ENCODE data around the gene EEF1G.
A peak's percentile ranks its signal among the peaks of the same experiment; 100 is the strongest.
"Not testable (repeated sequence)": the region's sequence is repeated elsewhere in the genome, so short reads cannot be mapped to it uniquely, and the experiment has no call there.

Gene EEF1G

DNA sequence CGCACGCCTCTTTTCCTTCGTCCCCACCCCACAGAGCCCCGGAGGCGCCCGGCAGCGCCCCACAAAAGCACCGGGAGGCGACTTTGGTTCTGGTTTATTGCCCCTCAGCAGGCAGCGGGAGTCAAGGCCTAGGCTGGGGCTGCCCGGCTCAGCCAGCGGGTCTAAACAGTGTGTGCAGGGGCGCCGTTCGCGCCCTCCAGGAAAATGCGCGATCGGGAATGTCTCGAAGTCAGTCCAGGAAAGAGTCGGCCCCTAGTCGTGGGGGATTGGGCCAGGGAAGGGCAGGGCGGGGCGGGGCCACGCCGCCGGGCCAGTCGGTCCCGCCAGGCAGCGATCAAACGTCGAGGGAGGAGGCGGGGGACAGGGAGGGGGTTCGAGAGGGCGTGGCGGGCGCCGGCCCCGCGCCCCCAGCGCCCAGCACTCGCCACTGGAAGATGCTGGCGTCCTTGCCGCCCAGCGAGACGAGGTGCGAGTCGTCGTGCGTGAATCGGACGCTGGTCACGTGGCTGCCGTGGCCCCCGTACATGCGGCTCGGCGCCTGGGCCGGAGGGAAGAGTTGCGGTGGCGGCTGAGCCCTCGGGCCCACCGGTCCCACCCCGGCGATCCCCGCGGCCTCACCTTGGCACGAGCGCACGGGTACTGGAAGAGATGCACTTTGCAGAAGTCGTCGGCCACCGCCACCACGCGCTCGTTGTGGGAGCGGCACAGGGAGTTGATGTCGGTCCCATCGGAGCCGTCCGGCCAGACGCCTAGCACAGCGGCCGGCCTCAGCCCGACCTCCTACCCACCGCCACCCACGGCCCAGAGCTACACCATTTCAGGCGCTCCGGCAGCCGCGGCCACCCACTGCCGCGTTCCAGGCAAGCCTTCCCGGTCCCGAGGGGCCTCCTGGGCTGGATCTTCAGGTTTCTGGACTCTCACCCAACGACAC lies 28.7 kb upstream of the EEF1G start:
- DNase-seq: no peak

DNA sequence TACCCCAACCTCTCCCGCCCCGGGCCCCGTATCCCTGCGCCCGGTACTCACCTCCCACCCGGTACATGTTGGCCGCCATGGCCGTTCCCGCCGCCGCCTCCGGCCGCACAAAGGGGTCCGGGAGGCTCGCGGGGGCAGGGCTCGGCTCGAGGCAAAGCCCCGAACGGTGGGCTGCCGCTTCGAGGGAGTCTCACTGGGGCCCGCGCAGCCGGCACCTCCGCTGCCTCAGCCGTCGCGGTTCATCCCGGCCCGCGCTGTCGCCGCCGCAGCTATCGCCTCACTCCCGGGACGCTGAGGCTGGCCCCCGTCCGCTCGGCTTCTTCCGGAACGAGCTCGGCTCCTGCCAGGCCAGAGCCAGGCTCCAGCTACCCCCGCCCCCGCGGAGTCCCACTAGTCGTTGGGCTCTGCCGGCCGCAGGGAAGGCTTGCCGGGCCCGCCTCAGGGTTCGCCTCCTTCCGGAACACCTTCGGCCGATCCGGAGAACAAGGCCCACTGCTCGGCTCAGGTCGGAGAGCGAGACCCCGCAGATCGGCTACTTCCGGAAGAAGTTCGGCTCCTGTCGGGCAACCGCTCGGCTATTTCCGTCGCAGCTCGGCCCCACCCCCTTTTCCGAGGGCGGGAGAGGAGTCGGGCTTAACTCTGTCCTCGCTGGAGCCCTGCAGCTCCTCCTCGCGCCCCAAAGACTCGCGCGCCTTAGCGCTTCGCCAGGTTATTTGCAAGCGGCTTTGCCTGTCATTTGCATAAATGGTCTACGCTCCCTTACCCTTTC lies 27.9 kb upstream of the EEF1G start, which contains the start of gene MTA2:
Gene MTA2, minus strand, starts transcription at position 494 of the 769 bp plus-strand sequence. Its CDS starts 415 bp downstream, at position 79.
- DNase-seq: peak; percentile 97 to 98

DNA sequence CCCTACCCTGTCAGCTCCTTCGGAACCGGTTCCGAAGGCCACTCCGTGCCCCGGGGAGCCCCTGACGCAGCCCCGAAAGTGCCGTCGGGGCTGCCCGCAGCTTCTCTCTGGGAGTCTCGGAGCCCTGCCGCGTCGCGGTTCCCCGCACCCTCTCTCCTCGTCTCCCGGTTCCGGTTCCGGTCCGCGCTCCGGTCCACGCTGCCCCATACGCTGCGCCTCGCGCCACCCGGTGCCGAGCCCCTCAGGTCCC lies 27.4 kb upstream of the EEF1G start:
- DNase-seq: no peak

DNA sequence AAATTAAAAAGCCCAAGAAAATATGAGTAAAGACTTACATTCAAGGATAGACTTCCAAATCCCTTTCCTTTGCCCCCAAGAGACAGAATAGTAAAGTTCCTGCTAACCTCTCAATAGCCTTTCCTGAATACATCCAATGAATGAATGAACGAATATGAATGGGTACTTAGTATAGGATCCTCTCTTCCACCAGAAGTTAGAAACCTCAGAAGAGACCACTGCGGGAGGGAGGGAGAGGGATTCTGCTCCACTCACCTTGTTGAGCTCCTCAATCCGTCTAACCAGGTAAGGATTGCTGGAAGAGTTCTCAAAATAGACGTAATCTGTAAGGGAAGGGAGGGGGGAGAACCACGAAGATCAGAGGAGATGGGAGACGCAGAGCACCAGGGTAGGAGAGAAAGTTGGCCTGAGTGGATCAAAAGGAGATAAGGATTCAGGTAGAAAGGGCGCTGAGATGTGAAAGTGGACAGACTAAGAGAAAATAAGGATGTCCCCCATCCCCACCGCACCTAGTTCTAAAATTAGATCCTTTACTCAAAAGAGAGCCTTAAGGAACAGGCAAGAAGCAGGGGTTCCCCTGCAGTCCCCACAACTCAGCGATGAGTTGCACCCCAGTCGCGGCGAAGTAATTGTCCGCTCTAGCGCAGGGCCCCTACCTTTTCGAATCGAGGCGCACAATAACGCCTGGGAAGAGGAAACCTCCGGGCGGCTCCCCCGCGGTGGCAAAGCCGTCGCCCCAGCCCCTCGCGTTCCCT lies 26.9 kb upstream of the EEF1G start:
- no peak for DNase-seq

DNA sequence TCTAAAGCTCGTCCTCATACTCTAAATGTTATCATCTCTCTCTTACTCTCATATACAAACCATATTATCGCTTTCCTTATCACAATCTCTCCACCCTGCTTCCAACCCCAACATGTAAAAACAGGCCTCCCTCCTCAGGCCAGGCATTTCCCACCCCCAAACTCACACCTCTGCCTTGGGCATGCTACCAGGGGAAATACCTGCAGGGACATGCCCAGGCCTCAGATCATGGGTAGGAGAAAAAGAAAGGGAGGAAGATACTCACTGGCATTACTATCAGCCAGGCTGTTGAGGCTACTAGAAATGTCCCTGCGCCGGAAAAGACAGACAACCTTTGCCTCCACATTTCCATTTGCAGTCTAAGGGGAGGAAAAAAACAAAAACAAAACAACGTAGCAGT lies 26.2 kb upstream of the EEF1G start:
- no peak for DNase-seq

DNA sequence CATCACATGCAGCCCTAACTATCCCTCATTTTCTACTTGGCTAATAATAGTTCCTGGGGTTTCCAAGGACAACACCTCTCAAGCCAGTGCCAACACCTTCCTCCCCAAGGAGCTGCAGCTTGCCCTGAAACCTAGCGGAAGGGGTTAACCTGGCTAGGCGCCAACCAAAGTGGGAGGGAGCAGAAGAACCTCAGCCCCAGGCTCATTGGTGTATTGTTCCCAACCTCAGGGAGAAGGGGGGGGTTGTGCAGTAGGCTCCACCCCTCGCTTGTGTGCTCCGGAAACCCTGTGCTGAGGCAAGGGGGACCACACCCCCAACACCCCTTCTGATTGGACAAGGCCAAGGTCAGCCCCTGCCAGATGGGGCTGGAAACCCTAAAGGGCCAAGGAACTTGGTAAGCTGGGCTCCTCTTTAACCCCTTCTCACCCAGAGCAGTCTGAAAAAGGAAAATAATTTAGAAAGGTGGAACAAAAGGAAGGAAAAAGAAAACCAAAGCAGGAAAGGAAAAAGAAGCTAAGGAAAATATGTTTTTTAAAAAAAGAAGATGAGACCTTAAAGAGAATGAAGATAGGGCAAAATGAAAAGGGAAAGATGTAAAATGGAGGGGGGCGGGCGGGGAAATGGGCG lies 25.5 kb upstream of the EEF1G start:
- DNase-seq: peak; percentile 98 to 99

DNA sequence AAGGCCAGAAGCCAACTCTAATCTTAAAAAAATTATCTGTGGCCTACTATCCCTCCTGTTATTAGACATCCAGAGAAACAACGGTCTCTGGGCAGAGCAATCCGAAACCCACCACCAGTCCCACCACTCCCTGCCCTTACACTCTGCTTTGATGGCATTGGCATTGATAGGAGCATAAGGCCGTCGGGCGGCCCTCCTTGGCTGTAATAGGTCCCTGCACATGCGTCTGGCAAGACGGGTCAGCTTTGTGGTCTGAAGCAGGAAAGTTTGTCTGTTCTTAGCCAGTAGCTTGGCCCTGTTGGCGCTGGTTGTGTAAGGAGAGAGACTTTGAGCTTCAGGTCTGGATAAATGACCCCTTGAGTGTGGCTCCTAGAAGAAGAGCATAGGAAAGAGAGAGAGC lies 21.4 kb upstream of the EEF1G start:
- no peak for DNase-seq

DNA sequence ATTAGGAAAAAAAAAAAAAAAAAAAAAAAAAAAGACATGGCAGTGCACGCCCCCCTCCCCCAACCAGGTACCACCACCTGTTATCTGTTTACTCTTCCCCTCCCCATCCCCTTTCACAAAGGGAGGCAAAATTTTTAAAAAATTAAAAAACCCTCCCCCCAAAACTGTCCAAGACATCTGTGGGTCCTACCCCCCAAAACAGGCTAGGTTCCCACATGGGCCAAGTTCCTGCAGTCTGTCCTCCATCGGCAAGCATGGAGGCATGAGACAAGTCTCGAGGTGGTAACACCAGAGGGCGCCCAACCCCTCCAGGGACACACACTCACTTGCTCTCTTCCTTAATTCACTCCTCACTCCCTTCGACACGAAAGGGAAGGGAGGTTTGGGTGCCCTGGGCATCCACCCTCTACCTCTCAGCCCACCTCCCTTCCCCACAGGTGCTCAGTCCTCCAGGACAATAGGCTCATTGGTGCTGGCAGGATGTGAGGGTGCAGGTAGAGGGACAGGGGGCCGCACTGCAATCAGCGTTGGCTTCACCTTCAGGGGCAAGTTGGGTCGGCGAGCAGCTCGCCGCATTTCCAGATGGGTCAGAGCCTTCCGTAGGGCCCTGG lies 19.8 kb upstream of the EEF1G start:
- DNase-seq: peak; percentile 88 to 89

DNA sequence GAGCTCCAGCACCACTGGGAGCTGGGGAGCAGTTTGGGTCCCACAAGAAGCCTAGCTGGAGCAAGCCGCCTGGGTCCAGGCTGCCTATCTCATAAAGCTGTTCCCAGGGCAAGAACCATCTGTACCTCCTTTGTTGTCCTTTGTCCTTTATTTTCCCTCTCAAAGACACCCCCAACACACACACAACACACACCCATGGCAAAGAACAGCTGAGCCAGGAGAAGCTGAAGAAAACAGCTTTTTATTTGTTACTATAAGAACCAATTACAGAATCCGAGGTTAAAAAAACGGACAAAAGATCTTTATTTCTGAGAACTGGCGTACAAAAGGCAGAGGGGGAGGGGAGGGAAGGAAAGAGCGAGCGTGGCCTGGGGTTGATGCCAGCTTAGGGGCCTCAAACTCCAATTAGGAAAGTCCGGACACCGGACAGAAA lies 19.3 kb upstream of the EEF1G start:
- DNase-seq: no peak

DNA sequence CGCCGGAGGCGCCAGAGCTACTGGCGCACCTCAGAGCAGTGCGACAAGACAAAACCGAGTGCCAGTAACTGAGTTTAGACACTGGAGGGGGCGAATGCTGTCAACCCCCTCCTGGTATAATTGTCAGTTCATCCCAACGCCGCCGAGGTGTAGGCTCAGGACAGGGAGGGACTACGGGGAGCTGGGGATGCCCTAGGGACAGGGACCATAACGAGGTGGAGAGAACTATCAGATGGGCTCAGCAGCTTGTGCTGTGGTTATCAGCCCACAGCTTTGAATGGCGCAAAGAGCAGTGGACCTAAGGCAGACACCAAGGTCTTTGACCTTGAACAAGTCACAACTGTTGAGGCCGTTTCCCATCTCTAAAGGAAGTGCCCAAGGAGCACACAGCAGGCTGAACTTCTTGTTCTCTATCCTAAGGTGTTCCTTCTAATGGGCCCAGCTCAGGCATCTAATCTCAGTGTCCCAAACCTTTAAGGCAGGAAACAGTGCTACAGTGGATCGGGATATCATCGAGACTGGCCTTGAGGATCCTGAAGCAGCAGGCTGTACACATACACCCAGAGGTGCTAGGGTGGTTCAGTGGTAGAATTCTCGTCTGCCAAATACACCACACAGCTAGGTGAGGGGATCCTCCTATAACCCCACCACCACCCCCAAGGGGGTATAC lies 18.6 kb upstream of the EEF1G start:
- DNase-seq: peak in 1 of 2 experiments; percentile 40

DNA sequence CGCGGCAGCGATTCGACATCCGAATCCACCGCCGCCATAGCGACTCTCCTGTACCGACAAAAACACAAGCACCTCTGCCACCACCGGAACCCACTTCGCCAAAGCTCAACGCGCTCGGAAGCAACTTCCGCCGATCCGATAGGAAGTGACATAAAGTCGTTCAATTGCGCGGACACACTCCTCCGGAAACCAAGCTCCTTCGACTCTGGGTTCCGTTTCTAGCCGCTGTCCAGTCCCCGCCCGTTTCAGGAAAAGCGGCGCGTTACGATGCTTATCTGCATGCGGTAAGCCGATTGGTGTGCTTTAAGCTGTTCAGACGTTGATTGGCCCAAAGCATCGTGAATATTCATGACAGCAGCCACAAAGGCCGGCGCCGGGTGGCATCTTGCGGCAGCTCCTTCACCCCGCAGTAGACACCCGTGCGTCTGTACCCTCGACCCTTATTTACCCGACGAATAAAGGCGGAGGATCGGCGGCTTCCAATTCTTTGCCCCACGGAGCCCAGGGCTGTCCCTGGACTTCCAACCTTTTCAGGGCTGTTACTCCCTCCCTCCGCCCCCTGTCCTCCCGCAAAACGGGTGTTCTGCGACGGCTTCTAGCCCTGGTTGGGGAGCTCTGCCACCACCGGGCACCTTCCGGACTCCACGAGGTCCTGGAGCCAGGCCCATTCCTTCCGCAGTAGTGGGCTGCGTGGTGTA lies 17.9 kb upstream of the EEF1G start, which contains the start of gene TUT1:
Gene TUT1, minus strand, starts transcription at position 76 of the 698 bp plus-strand sequence. Its CDS starts 38 bp downstream, at position 38.
- DNase-seq: peak; percentile 100

DNA sequence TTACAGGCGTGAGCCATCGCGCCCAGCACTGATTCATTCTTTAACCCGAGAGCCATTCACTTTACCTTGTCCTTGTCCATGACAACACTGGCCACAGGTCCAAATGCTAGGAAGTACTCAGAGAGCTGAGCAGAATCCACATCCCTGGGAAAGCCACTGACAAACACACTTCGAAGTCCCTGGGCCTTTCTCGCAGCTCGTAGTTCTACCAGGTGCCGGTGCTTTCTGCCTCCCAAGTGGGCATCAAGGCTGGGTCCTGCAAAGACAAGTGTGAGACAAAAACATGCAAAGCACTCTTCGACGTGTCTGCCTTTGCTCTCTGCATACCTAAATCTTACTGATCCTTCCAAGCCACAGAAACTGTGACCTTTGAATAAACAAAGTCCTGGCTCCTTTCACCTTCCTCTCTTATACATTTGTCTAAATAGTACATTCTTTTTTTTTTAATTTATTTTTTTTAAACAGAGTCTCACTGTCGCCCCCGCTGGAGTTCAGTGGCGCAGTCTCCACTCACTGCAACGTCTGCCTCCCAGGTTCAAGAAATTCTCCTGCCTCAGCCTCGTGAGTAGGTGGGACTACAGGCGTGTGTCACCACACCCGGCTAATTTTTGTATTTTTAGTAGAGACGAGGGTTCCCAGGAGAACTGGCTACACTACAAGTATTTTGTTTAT lies 15.4 kb upstream of the EEF1G start:
- peak in 1 of 2 experiments; percentile 24 for DNase-seq

DNA sequence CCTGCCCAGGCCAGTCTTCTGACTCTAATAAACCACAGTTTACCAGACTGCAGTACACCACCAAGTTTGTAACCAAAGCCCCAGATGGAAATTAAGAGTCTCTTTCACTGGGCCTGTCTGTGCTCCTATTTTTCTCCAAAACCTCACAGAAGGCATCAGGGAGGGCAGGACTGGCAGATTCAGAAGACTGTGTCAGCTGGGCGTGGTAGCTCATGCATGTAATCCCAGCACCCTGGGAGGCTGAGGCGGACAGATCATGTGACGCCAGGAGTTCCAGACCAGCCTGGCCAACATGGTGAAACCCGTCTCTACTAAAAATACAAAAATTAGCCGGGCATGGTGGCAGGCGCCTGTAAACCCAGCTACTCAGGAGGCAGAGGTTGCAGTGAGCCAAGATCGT lies 11.7 kb upstream of the EEF1G start:
- DNase-seq: not testable (repeated sequence)

DNA sequence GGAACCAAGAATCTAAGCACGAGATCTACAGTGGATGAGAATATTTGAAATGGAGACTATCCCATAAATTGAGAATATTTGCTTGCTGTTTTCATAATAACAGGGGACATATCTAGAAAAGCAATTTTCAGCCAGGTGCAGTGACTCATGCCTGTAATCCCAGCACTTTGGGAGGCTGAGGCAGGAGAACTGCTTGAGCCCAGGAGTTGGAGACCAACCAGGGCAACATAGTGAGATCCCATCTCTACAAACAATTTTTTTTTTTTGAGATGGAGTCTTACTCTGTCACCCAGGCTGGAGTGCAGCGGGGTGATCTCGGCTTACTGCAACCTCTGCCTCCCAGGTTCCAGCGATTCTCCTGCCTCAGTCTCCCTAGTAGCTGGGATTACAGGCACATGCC lies 8.0 kb upstream of the EEF1G start:
- DNase-seq: not testable (repeated sequence)

DNA sequence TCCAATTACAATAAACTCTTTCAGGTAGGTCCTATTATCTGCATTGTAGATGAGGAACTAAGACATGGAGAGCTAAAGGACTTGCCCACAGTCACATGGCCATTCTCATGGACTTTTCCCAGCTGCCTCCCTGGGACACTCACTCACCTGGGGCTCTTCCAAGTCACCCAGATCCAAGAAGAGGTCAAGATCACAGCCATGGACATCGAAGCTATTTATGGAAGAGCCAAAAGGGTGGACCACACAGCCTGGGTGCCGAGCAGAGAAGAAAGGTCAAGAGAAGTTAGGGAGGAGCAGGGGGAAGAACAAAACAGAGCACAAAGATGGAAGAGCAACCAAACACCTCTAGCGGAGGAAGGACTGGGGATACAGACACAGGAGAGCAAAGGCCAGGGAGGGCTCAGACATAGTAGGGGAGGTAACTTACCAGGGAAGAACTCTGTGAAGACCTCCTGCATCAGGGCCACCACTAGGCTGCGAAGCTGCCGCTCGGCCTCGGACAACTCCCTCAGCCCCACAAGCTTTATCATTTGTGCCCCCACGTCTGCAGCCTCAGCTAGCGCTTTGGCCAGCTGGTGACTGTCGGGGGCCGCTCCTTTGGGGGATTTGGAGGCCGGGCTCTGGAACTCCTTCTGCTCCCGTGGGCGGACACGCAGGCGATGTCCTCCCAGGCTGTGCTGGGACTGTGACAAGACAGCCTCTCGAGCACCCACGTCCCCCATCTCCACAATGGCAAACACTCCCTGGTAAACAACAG lies 7.4 kb upstream of the EEF1G start:
- DNase-seq: no peak

DNA sequence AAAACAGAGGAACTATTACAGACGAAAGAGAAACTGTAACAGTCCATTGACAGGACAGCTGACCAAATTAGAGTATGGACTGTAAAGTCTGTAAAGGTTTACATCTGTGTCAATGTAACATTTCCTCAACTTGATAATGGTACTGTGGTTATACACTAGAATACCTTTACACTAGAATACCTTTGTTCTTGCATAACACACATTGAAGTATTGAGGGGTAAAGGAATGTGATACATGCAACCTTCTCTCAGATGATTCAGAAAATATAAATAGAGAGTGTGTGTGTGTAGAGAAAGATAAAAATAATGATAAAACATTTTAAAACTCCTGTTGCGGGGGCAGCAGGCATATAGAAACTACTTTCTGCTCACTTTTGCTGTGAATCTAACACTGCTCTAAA lies 5.6 kb upstream of the EEF1G start:
- DNase-seq: no peak

DNA sequence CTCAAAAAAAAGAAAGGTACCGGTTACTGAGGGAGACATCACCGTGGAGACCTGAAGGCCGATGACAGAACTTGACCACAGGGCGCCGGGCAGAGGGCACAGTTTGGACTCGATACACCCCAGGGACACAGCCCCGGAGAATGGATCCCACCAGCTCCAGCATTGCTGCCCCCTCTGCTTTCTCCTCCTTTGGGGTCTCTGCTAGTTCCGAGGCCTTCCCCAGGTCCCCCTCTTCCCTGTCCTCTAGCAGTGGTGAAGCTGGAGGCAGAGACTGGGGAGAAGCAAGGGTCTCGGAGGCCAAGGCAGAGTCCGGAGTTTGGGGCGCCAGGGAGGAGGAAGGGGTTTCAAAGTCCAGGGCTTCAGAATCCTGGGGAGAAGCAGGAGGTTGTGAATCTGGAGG lies 4.8 kb upstream of the EEF1G start:
- no peak for DNase-seq

DNA sequence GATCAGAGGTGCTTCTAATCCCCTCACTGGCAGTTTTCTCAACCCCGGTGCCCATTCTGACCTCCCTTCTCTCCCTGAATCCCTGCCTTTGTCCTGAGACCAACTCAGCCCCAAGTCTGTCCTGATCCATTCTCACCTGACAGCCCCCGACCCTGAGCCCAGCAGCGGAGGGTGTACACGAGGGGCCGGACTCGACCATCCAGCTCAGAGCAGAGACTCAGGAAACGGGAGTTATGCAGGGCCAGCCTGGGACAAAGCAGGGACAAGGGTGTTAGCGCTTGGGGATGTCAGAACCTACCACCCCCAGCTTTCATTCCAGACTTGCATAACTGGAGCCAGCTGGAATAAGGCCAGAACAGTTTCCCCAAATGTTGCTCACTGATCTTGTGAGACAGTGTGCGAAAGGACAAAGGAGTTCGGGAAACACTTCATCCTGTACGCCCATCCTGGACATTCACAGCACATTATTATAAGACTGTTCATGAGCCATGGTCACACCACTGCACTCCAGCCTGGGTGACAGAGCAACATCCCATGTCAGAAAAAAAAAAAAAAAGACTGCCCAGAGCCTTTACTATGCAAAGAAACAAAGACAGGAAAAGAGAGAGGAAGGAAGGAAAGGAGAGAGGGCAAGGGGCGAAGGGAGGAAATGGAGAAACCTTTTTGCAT lies 3.5 kb upstream of the EEF1G start:
- DNase-seq: no peak

DNA sequence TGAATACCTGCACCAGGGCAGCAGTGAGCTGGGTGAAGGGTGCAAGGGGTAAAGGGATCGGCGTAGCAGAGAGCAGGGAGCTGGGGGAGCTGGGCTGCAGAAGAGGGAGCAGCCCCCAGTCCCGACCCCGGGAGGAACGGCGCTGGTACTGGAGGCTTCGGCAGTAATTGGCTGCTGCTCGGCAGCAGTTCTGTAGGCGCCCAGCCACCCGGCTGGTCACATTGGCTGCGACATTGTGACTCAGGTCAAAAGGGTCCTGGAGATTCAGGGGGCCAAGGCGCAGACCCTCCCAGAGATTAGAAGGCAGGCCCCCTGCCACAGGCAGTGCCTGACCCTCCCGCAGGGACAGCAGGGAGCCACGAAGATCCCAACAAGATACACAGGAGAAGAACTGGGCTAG lies 2.1 kb upstream of the EEF1G start:
- no peak for DNase-seq

Measured in Kasumi-1 (cell line).